Right lobe of liver (tissue), 6 donors: ENCODE measurements around the gene GRK1. TPM values are rescaled to one million over a fixed set of nuclear protein-coding genes. Genes with fewer than 3 reads are reported as not detected.
A peak's percentile ranks its signal among the peaks of the same experiment; 100 is the strongest.

Source experiments
- ATAC-seq, 4 donors: fragments of 200-7000 bp; cut with Tn5 transposase; one replicate each; pipeline ENCODE4 v1.9.1; 2020; ENCODE audit warnings: mild to moderate bottlenecking in 4 of 4, moderate library complexity in 4 of 4
- DNase-seq, 3 donors: peaks; one replicate each; pipeline ENCODE4 v3.0.0-alpha.2; 2020
- H3K27ac ChIP-seq, 3 donors: fragments of 200-600 bp; one replicate each; pipeline ENCODE4 v1.8.0; 2022
- H3K27me3 ChIP-seq, 2 donors: fragments of 200-600 bp; one replicate each; pipeline ENCODE4 v1.8.0; 2022
- H3K36me3 ChIP-seq, 4 donors: fragments of 200-600 bp; sonication (generic) in 1 of 4; one replicate each; pipeline versions ENCODE4 v1.5.1 to v1.8.0; 2017 to 2022; ENCODE audit warnings: control low read depth in 1 of 4
- H3K4me1 ChIP-seq, 4 donors: fragments of 200-600 bp; sonication (generic) in 1 of 4; one replicate each; pipeline versions ENCODE4 v1.5.1 to v1.8.0; 2017 to 2022; ENCODE audit warnings: control low read depth in 1 of 4
- H3K4me3 ChIP-seq, 3 donors: fragments of 200-600 bp; one replicate each; pipeline ENCODE4 v1.8.0; 2022
- H3K9me3 ChIP-seq, 4 donors: fragments of 200-600 bp; sonication (generic) in 1 of 4; one replicate each; pipeline versions ENCODE4 v1.5.1 to v1.8.0; 2017 to 2022; ENCODE audit warnings: control low read depth in 1 of 4
- POLR2A ChIP-seq: fragments of 450-650 bp; IDR thresholded peaks from one replicate; pipeline ENCODE4 v1.6.1; 2017; ENCODE audit warnings: antibody characterized with exemption, mild to moderate bottlenecking
- WGBS: methylation state at CpG from one replicate; pipeline ENCODE4 v1.1.6; 2018; ENCODE audit warnings: low coverage, low lambda C conversion rate; ENCODE audit not compliant: insufficient coverage; ENCODE audit errors: missing lambda C conversion rate; 5-methylcytosine and 5-hydroxymethylcytosine counted together
- intact Hi-C, 2 donors: fragments of 100-400 bp; cut with DNase I; formaldehyde crosslinking; loops; one replicate each; pipeline versions ENCODE4 v1.11.2 to v1.14.1; 2022
- long read RNA-seq: library from polyadenylated mRNA; unstranded; transcript quantifications from one replicate; pipeline ENCODE4 v2.0.0, GENCODE V29; 2019
- total RNA-seq, 6 experiments: library from RNA; depleted of rRNA in 2 of 6; stranded (reverse); fragments of >200 nt in 2 of 6; fragmentation: NEBNext Ultra II Directional in 3 of 6; extraction: Animal tissue kit (Norgen Biotek cat#: 25700) in 3 of 6; gene quantifications; one replicate each; pipeline versions ENCODE4 v1.1.0 to v1.2.4, GENCODE V29; 2016 to 2023
- TF ChIP-seq, protein P1 (sequence below), 4 donors: fragments of 200-600 bp in 3 of 4; fragments of 450-650 bp in 1 of 4; IDR thresholded peaks; one replicate each; pipeline versions ENCODE4 v1.5.1 to v1.8.0; 2016 to 2022; ENCODE audit warnings: antibody characterized with exemption in 4 of 4, mild to moderate bottlenecking in 2 of 4
- donor health status: DM: no; HTN: yes; CAD: no.
- donor health status: DM: no; HTN: no; CAD: no.
- donor health status: DM: no; HTN: no; CAD: no.
- donor health status: DM: no; HTN: yes; CAD: no.
- donor health status: DM: no; HTN: yes; CAD: no.

The GRK1 gene
- not detected for total RNA-seq
- long read RNA-seq = 0 reads

DNA sequence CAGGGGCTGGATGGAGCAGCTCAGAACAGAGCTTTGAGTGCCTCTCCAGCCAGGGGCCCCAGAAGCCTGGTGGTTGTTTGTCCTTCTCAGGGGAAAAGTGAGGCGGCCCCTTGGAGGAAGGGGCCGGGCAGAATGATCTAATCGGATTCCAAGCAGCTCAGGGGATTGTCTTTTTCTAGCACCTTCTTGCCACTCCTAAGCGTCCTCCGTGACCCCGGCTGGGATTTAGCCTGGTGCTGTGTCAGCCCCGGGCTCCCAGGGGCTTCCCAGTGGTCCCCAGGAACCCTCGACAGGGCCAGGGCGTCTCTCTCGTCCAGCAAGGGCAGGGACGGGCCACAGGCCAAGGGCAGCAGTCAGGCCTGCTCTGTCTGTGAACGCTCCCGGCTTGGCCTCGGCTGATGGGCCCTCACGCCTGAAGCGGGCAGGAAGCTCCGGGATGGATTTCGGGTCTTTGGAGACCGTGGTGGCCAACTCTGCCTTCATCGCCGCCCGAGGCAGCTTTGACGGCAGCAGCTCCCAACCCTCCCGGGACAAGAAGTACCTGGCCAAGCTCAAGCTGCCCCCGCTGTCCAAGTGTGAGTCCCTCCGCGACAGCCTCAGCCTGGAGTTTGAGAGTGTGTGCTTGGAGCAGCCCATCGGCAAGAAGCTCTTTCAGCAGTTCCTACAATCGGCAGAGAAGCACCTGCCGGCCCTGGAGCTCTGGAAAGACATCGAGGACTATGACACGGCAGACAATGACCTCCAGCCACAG, at the start of gene GRK1:
GRK1 (plus strand) TSS at position 269 of the 751 bp plus-strand sequence; CDS start at position 437, 168 bp downstream.
- 40% methylated on average over 1 of the region's 32 CpGs for WGBS
- TF ChIP-seq POLR2A = no peak
- TF ChIP-seq, protein P1, sequence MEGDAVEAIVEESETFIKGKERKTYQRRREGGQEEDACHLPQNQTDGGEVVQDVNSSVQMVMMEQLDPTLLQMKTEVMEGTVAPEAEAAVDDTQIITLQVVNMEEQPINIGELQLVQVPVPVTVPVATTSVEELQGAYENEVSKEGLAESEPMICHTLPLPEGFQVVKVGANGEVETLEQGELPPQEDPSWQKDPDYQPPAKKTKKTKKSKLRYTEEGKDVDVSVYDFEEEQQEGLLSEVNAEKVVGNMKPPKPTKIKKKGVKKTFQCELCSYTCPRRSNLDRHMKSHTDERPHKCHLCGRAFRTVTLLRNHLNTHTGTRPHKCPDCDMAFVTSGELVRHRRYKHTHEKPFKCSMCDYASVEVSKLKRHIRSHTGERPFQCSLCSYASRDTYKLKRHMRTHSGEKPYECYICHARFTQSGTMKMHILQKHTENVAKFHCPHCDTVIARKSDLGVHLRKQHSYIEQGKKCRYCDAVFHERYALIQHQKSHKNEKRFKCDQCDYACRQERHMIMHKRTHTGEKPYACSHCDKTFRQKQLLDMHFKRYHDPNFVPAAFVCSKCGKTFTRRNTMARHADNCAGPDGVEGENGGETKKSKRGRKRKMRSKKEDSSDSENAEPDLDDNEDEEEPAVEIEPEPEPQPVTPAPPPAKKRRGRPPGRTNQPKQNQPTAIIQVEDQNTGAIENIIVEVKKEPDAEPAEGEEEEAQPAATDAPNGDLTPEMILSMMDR (IDR thresholded peaks at IDR 0.05) = no peak

DNA sequence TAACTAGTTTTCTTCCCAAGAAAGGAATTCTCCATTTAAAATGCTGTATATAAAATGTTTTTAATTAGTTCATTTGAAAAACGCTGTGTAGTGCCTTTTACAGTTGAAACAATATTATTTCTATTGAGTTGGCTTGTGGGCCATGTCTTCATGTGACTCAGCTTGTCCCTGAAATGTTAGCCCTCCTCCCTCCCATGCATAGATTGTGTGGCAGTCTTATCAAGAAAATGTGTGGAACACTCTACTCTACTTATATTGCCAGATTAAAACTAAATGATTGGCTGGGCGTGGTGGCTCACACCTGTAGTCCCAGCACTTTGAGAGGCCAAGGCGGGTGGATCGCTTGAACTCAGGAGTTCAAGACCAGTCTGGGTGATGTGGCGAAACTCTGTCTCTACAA, 49.1 kb upstream of the GRK1 start:
- TF ChIP-seq, protein P1 (IDR thresholded peaks at IDR 0.05) = no peak
- TF ChIP-seq POLR2A = no peak

More for the DNA sequence above, at the start of gene GRK1:
- Histone ChIP-seq H3K9me3 (no peaks in the 10 kb centered on the region), H3K27ac (no peak within 1 kb of the TSS), H3K27me3 (no peaks in the 10 kb centered on the region), H3K4me1 (no peaks in the 10 kb centered on the region), H3K36me3 (no peaks in the 10 kb centered on the region), H3K4me3 (no peak within 1 kb of the TSS)
- DNase-seq = peak in 2 of 3 donors; percentile 40 to 45
- ATAC-seq = no peak
- intact Hi-C loops = no loop called here

DNA sequence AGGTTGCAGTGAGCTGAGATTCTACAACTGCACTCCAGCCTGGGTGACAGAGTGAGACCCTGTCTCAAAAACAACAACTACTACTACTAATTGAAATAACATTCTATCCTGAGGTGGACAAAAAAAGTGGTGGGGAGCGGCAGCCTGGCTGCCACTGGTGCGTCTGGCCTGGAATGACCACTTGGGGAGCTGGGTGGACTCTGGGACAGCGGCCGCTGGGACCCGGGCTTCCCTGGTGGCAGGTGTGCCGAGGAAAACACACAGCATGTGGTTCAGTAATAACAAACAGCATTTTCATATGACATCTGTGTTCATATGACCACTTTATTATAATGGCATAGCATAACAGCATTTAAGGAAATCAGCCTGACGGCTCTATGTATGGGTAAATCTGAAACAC, 48.6 kb upstream of the GRK1 start:
- no peak overlapping the region for H3K27ac ChIP-seq
- ATAC-seq (no peak), DNase-seq (peak in 1 of 3 donors; percentile 29)
- TF ChIP-seq, protein P1 (IDR thresholded peaks at IDR 0.05) = no peak
- TF ChIP-seq POLR2A = no peak
- H3K36me3 ChIP-seq = peaks cover 0 to 2% (median 0%) of the 10 kb centered on the region in 4 donors
- H3K27me3 ChIP-seq = no peaks in the 10 kb centered on the region
- intact Hi-C loops = no loop called here
- peaks cover 0 to 4% (median 0%) of the 10 kb centered on the region in 4 donors for H3K4me1 ChIP-seq
- 89% methylated on average over 5 of the region's 7 CpGs for WGBS
- no peak overlapping the region for H3K4me3 ChIP-seq
- no peaks in the 10 kb centered on the region for H3K9me3 ChIP-seq

More for the DNA sequence above, 49.1 kb upstream of the GRK1 start:
- Histone ChIP-seq H3K4me1 (peaks cover 0 to 4% (median 0%) of the 10 kb centered on the region in 4 donors), H3K27ac (no peak overlapping the region), H3K36me3 (peaks cover 0 to 3% (median under 1%) of the 10 kb centered on the region in 4 donors), H3K27me3 (no peaks in the 10 kb centered on the region), H3K9me3 (no peaks in the 10 kb centered on the region), H3K4me3 (no peak overlapping the region)
- 75% methylated on average over 1 of the region's 5 CpGs for WGBS
- ATAC-seq (no peak), DNase-seq (no peak)
- intact Hi-C loops = no loop called here

DNA sequence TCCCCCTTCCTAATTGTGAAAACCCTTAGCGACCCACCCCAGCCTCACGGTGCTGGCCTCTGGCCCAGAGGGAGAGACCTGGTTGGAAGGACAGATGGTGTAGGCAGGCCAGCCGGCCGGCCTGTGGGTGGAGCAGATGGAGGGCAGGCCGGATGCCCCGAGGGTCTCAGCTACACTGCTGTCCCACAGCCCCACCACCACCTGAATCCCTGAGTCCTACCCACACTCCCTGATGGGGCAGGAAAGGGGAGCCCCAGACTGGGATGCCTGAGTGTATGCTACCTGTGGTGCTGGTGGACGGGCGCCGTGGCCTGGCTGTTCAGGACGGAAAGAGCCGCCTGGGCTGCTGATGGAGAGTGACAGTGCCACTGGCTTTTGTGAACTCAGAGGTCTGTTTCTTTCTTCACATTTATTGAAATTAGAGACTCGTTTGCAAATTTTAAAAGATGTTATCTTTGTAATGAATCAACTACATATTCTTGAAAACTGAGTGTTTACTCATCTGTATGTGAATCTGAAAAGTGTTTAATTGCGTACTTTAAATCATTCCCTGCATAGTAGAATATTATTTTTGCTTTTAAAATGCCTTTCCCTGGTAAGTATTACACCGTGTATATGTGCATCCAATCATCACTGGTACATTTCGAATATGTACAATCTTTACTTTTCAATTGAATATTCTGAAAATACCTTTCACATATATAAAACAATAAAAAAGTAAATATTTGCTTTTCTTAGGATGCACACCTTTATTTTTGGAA, 46.8 kb upstream of the GRK1 start:
- no peaks in the 10 kb centered on the region for H3K9me3 ChIP-seq
- TF ChIP-seq, protein P1 (IDR thresholded peaks at IDR 0.05) = no peak
- TF ChIP-seq POLR2A = no peak
- DNase-seq = peak in 1 of 3 donors; percentile 44
- no peak overlapping the region for H3K27ac ChIP-seq
- intact Hi-C loops = no loop called here
- peaks cover 0 to 4% (median 0%) of the 10 kb centered on the region in 4 donors for H3K4me1 ChIP-seq
- H3K36me3 ChIP-seq = peaks cover 0 to 2% (median 0%) of the 10 kb centered on the region in 4 donors
- no peaks in the 10 kb centered on the region for H3K27me3 ChIP-seq
- ATAC-seq = peak in 1 of 4 donors; percentile 11
- H3K4me3 ChIP-seq = no peak overlapping the region
- WGBS = 88% methylated on average over 6 of the region's 15 CpGs
